GM12878 (cell line): ENCODE measurements around the gene ZNF646. TPM values are rescaled to one million over a fixed set of nuclear protein-coding genes. Genes with fewer than 3 reads are reported as not detected.

Source experiments
- ATAC-seq: fragments of 200-7000 bp; cut with Tn5 transposase; 3 replicates; pipeline ENCODE4 v1.9.1; 2020; ENCODE audit warnings: mild to moderate bottlenecking, moderate library complexity
- BruUV-seq: library from RNA; stranded (reverse); fragments of 400-500 nt; replicated peaks from 2 replicates; lab custom pipeline; 2021; lab: Mats Ljungman, UMichigan
- CTCF ChIA-PET: fragments of 300-600 bp; sonication (Branson Sonifier 250); formaldehyde crosslinking; extraction: SDS; loops from one replicate; lab custom pipeline; 2021; ENCODE audit warnings: inconsistent platforms; lab: Yijun Ruan, JAX
- POLR2A ChIA-PET: fragments of 350-600 bp; formaldehyde crosslinking; extraction: SDS; loops from one replicate; lab custom pipeline; 2021; ENCODE audit warnings: inconsistent platforms; lab: Charles Lee
- RAD21 ChIA-PET: fragments of 300-600 bp; sonication (Branson Sonifier 250); formaldehyde crosslinking; loops from one replicate; lab custom pipeline; 2023; ENCODE audit warnings: antibody characterized with exemption; ENCODE audit not compliant: unreplicated experiment; lab: Charles Lee
- SMC1A ChIA-PET: fragments of 300-600 bp; sonication (Branson Sonifier 250); formaldehyde crosslinking; loops from one replicate; lab custom pipeline; 2023; ENCODE audit not compliant: unreplicated experiment, uncharacterized antibody; lab: Charles Lee
- DNase-seq: peaks from one replicate; pipeline ENCODE4 v3.0.0-alpha.2; 2011; ENCODE audit warnings: low read depth, low spot score
- FAIRE-seq: peaks from 3 replicates; lab custom pipeline; 2011; peaks lifted over from hg19 to GRCh38; lab: Jason Lieb, UNC
- H2AFZ ChIP-seq: 2 replicates; pipeline ENCODE4 v1.6.0; 2011; ENCODE audit warnings: low read depth, low read length, control low read depth; ENCODE audit not compliant: control insufficient read depth
- H3K27ac ChIP-seq: 2 replicates; pipeline ENCODE4 v1.5.1; 2011; ENCODE audit warnings: control low read depth; ENCODE audit not compliant: control insufficient read depth, insufficient read depth
- H3K27me3 ChIP-seq, 2 experiments: replicated peaks in 1 of 2; 2 replicates each; pipeline versions ENCODE4 v1.6.0 to v1.6.1; 2011; ENCODE audit warnings: low read length in 1 of 2; ENCODE audit not compliant: control insufficient read depth in 2 of 2, insufficient read depth in 2 of 2
- H3K36me3 ChIP-seq, 2 experiments: 2 replicates each; pipeline ENCODE4 v1.5.1; 2011; ENCODE audit warnings: low read length in 1 of 2; ENCODE audit not compliant: control insufficient read depth in 2 of 2, insufficient read depth in 2 of 2
- H3K4me1 ChIP-seq: 2 replicates; pipeline ENCODE4 v1.6.1; 2011; ENCODE audit warnings: mild to moderate bottlenecking, low read length, moderate library complexity, mixed read lengths; ENCODE audit not compliant: control insufficient read depth, insufficient read depth
- H3K4me2 ChIP-seq: 2 replicates; pipeline ENCODE4 v1.6.0; 2011; ENCODE audit warnings: control low read depth; ENCODE audit not compliant: control insufficient read depth, insufficient read depth
- H3K4me3 ChIP-seq: fragments of 200-600 bp; sonication (generic); 2 replicates; pipeline ENCODE4 v1.5.1; 2016
- H3K79me2 ChIP-seq: 2 replicates; pipeline ENCODE4 v1.6.0; 2011; ENCODE audit warnings: low read length; ENCODE audit not compliant: control insufficient read depth, insufficient read depth
- H3K9ac ChIP-seq: 2 replicates; pipeline ENCODE4 v1.8.0; 2011; ENCODE audit warnings: low read length, control low read depth, mixed read lengths; ENCODE audit not compliant: control insufficient read depth, insufficient read depth
- H3K9me3 ChIP-seq: replicated peaks from 3 replicates; pipeline ENCODE4 v1.5.1; 2011; ENCODE audit warnings: mild to moderate bottlenecking, low read length; ENCODE audit not compliant: control insufficient read depth, insufficient read depth
- H4K20me1 ChIP-seq: 2 replicates; pipeline ENCODE4 v1.6.0; 2011; ENCODE audit not compliant: control insufficient read depth, insufficient read depth
- CBX3 ChIP-seq: fragments of 200-600 bp; sonication (generic); IDR thresholded peaks from 2 replicates; pipeline ENCODE4 v1.6.1; 2016; ENCODE audit warnings: low read depth, borderline replicate concordance
- EP300 ChIP-seq, 2 experiments: fragments of 150-350 bp in 1 of 2; IDR thresholded peaks; 2 replicates each; pipeline ENCODE4 v1.6.1; 2011 to 2012; ENCODE audit warnings: low read depth in 2 of 2, low read length in 2 of 2, borderline replicate concordance in 1 of 2, improper control_type of control experiment in 1 of 2, inconsistent platforms in 1 of 2; ENCODE audit not compliant: control insufficient read depth in 1 of 2
- GATAD2B ChIP-seq: fragments of 450-650 bp; conservative IDR thresholded peaks from 2 replicates; pipeline ENCODE4 v1.6.1; 2017; ENCODE audit warnings: low read depth, mild to moderate bottlenecking, moderate library complexity
- HDAC2 ChIP-seq: fragments of 200-600 bp; sonication (generic); IDR thresholded peaks from 2 replicates; pipeline ENCODE4 v1.6.1; 2017
- LARP7 ChIP-seq: fragments of 450-650 bp; IDR thresholded peaks from 2 replicates; pipeline ENCODE4 v1.6.1; 2017; ENCODE audit warnings: mild to moderate bottlenecking
- NBN ChIP-seq: fragments of 450-650 bp; IDR thresholded peaks from 2 replicates; pipeline ENCODE4 v1.6.1; 2016
- RBBP5 ChIP-seq: fragments of 200-600 bp; sonication (generic); conservative IDR thresholded peaks from 2 replicates; pipeline ENCODE4 v1.6.1; 2016
- SMAD5 ChIP-seq: IDR thresholded peaks from 2 replicates; pipeline ENCODE4 v1.6.1; 2016; ENCODE audit warnings: antibody characterized with exemption, low read depth
- STAT3 ChIP-seq: IDR thresholded peaks from 2 replicates; pipeline ENCODE4 v1.6.1; 2011; ENCODE audit warnings: low read depth, low read length, improper control_type of control experiment
- TCF7 ChIP-seq: IDR thresholded peaks from 2 replicates; pipeline ENCODE4 v1.6.1; 2014; ENCODE audit warnings: antibody characterized with exemption, borderline replicate concordance
- WGBS: methylation state at CpG from one replicate; pipeline ENCODE4 v1.1.6; 2016; ENCODE audit warnings: low lambda C conversion rate; ENCODE audit not compliant: insufficient replicate concordance, insufficient coverage; ENCODE audit errors: missing lambda C conversion rate; 5-methylcytosine and 5-hydroxymethylcytosine counted together
- in situ Hi-C: fragments of 300-500 bp; cut with MboI; formaldehyde crosslinking; loops from 9 replicates; pipeline ENCODE4 v1.14.3; 2018; ENCODE audit warnings: mixed read lengths
- intact Hi-C: fragments of 100-400 bp; cut with micrococcal nuclease; formaldehyde crosslinking; loops from one replicate; pipeline ENCODE4 v1.14.2; 2022; ENCODE audit not compliant: unreplicated experiment
- polyA plus RNA-seq, 11 experiments: library from polyadenylated mRNA; depleted of rRNA in 4 of 11; unstranded in 6 of 11; stranded (reverse) in 5 of 11; fragments of >200 nt; fragmentation: Nextera tagmentation in 4 of 11; fragmentation: Illumina TruSeq in 1 of 11; extraction: Ambion mirVana in 4 of 11; extraction: Trizol in 1 of 11; gene quantifications; 1 replicate in 1 of 11; 2 replicates in 10 of 11; pipeline versions ENCODE4 v1.2.1 to v1.2.3, GENCODE V29; 2011 to 2016; ENCODE audit warnings: inconsistent platforms in 2 of 11, missing spikeins in 2 of 11, low read depth in 1 of 11
- total RNA-seq, 4 experiments: library from RNA; depleted of rRNA in 3 of 4; stranded (reverse); fragments of >200 nt in 3 of 4; fragmentation: Illumina TruSeq in 1 of 4; extraction: Trizol in 1 of 4; gene quantifications; 2 replicates each; pipeline versions ENCODE4 v1.2.1 to v1.2.3, GENCODE V29; 2013 to 2021
- TF ChIP-seq, protein P1 (sequence below): fragments of 450-650 bp; IDR thresholded peaks from 2 replicates; pipeline ENCODE4 v1.6.1; 2016; ENCODE audit warnings: mild to moderate bottlenecking
- TF ChIP-seq, protein P2 (sequence below): fragments of 450-650 bp; IDR thresholded peaks from 2 replicates; pipeline ENCODE4 v1.6.1; 2017; ENCODE audit warnings: mild to moderate bottlenecking, low read depth, inconsistent platforms; ENCODE audit not compliant: poor library complexity, severe bottlenecking
- TF ChIP-seq, protein P3 (sequence below): fragments of 450-650 bp; IDR thresholded peaks from 2 replicates; pipeline ENCODE4 v1.6.1; 2017; ENCODE audit warnings: antibody characterized with exemption, mild to moderate bottlenecking, moderate library complexity
- TF ChIP-seq, protein P4 (sequence below): IDR thresholded peaks from 2 replicates; pipeline ENCODE4 v1.6.1; 2011; ENCODE audit warnings: low read depth, low read length, improper control_type of control experiment, borderline replicate concordance

The ZNF646 gene
- total and polyA plus RNA-seq, 10 of the 15 experiments (the other 5 are each of a cell fraction or from before 2014, with no cell fraction given): 0.10 to 21.8 (median 6.4) TPM

DNA sequence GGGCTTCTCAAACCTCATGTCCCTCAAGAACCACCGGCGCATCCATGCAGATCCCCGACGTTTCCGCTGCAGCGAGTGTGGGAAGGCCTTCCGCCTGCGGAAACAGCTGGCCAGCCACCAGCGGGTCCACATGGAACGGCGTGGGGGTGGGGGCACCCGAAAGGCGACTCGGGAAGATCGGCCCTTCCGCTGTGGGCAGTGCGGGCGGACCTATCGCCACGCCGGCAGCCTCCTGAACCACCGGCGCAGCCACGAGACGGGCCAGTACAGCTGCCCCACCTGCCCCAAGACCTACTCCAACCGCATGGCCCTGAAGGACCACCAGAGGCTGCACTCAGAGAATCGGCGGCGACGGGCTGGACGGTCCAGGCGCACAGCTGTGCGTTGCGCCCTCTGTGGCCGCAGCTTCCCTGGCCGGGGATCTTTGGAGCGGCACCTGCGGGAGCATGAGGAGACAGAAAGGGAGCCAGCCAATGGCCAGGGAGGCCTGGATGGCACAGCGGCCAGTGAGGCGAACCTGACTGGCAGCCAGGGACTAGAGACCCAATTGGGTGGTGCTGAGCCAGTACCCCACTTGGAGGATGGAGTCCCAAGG lies 5.9 kb downstream of the ZNF646 start (continued):
- TF ChIP-seq, protein P1, sequence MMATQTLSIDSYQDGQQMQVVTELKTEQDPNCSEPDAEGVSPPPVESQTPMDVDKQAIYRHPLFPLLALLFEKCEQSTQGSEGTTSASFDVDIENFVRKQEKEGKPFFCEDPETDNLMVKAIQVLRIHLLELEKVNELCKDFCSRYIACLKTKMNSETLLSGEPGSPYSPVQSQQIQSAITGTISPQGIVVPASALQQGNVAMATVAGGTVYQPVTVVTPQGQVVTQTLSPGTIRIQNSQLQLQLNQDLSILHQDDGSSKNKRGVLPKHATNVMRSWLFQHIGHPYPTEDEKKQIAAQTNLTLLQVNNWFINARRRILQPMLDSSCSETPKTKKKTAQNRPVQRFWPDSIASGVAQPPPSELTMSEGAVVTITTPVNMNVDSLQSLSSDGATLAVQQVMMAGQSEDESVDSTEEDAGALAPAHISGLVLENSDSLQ: no peak

DNA sequence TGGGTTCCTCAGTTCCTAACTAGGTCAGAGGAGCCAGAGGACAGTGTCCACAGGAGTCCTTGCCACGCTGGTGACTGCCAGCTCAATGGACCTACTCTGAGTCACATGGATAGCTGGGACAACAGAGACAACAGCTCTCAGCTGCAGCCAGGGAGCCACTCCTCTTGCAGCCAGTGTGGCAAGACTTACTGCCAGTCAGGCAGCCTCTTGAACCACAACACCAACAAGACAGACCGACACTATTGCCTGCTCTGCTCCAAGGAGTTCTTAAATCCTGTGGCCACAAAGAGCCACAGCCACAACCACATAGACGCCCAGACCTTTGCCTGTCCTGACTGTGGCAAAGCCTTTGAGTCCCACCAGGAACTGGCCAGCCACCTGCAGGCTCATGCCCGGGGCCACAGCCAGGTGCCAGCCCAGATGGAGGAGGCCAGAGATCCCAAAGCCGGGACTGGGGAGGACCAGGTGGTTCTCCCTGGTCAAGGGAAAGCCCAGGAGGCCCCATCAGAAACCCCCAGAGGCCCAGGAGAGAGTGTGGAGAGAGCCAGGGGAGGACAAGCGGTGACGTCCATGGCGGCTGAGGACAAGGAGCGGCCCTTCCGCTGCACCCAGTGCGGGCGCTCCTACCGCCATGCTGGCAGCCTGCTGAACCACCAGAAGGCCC lies 6.7 kb downstream of the ZNF646 start:
- 97% methylated on average over 10 of the region's 13 CpGs for WGBS
- ChIA-PET POLR2A (no interaction called here), CTCF (no interaction called here), RAD21 (no interaction called here), SMC1A (no interaction called here)
- peaks cover 2% of the 10 kb centered on the region for H3K79me2 ChIP-seq
- intact Hi-C loops: no loop called here
- DNase-seq: no peak
- ATAC-seq: no peak
- FAIRE-seq: no peak
- H3K27me3 ChIP-seq: no peaks in the 10 kb centered on the region
- H3K36me3 ChIP-seq: peaks cover 8 to 14% of the 10 kb centered on the region in 2 experiments; a peak in 3 of 4 replicates
- no peak overlapping the region for H3K4me2 ChIP-seq
- no peaks in the 10 kb centered on the region for H3K9me3 ChIP-seq
- no peak overlapping the region for H3K4me3 ChIP-seq
- no peaks in the 10 kb centered on the region for H3K4me1 ChIP-seq
- no TSS peak for BruUV-seq
- H3K27ac ChIP-seq: no peak overlapping the region
- H4K20me1 ChIP-seq: no peaks in the 10 kb centered on the region; the same call in 1 of the 2 replicates
- in situ Hi-C loops: no loop called here
- no peak overlapping the region for H2AFZ ChIP-seq
- H3K9ac ChIP-seq: no peak overlapping the region
- no peak for TF ChIP-seq RBBP5
- no peak for TF ChIP-seq GATAD2B
- no peak for TF ChIP-seq EP300 (IDR thresholded peaks at IDR 0.05; ENCODE audit: borderline replicate concordance in 1 of 2, control insufficient read depth in 1 of 2, low read depth in 2 of 2, low read length in 2 of 2)
- no peak for TF ChIP-seq NBN
- TF ChIP-seq, protein P2, sequence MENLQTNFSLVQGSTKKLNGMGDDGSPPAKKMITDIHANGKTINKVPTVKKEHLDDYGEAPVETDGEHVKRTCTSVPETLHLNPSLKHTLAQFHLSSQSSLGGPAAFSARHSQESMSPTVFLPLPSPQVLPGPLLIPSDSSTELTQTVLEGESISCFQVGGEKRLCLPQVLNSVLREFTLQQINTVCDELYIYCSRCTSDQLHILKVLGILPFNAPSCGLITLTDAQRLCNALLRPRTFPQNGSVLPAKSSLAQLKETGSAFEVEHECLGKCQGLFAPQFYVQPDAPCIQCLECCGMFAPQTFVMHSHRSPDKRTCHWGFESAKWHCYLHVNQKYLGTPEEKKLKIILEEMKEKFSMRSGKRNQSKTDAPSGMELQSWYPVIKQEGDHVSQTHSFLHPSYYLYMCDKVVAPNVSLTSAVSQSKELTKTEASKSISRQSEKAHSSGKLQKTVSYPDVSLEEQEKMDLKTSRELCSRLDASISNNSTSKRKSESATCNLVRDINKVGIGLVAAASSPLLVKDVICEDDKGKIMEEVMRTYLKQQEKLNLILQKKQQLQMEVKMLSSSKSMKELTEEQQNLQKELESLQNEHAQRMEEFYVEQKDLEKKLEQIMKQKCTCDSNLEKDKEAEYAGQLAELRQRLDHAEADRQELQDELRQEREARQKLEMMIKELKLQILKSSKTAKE: no peak
- TF ChIP-seq CBX3: no peak
- TF ChIP-seq, protein P3, sequence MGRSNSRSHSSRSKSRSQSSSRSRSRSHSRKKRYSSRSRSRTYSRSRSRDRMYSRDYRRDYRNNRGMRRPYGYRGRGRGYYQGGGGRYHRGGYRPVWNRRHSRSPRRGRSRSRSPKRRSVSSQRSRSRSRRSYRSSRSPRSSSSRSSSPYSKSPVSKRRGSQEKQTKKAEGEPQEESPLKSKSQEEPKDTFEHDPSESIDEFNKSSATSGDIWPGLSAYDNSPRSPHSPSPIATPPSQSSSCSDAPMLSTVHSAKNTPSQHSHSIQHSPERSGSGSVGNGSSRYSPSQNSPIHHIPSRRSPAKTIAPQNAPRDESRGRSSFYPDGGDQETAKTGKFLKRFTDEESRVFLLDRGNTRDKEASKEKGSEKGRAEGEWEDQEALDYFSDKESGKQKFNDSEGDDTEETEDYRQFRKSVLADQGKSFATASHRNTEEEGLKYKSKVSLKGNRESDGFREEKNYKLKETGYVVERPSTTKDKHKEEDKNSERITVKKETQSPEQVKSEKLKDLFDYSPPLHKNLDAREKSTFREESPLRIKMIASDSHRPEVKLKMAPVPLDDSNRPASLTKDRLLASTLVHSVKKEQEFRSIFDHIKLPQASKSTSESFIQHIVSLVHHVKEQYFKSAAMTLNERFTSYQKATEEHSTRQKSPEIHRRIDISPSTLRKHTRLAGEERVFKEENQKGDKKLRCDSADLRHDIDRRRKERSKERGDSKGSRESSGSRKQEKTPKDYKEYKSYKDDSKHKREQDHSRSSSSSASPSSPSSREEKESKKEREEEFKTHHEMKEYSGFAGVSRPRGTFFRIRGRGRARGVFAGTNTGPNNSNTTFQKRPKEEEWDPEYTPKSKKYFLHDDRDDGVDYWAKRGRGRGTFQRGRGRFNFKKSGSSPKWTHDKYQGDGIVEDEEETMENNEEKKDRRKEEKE: no peak
- no peak for TF ChIP-seq HDAC2
- TF ChIP-seq TCF7: no peak
- TF ChIP-seq, protein P4, sequence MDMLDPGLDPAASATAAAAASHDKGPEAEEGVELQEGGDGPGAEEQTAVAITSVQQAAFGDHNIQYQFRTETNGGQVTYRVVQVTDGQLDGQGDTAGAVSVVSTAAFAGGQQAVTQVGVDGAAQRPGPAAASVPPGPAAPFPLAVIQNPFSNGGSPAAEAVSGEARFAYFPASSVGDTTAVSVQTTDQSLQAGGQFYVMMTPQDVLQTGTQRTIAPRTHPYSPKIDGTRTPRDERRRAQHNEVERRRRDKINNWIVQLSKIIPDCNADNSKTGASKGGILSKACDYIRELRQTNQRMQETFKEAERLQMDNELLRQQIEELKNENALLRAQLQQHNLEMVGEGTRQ: no peak
- no peak for TF ChIP-seq STAT3
- TF ChIP-seq SMAD5: no peak
- no peak for TF ChIP-seq LARP7
